Fibroblast of lung (primary cell): ENCODE measurements around the gene SELENON.

Experiments
- EZH2 ChIP-seq: IDR thresholded peaks from 2 replicates; pipeline ENCODE4 v1.5.1; 2012; ENCODE audit warnings: low read length, control low read depth, mild to moderate bottlenecking; ENCODE audit errors: missing control alignments
- TF ChIP-seq, protein P1 (sequence below), 2 donors: IDR thresholded peaks in 1 of 2; conservative IDR thresholded peaks in 1 of 2; 1 replicate in 1 of 2; 2 replicates in 1 of 2; pipeline ENCODE4 v1.5.1; 2011 to 2012; ENCODE audit warnings: low read length in 2 of 2, control low read depth in 1 of 2, inconsistent platforms in 1 of 2, low read depth in 1 of 2, mild to moderate bottlenecking in 1 of 2

DNA sequence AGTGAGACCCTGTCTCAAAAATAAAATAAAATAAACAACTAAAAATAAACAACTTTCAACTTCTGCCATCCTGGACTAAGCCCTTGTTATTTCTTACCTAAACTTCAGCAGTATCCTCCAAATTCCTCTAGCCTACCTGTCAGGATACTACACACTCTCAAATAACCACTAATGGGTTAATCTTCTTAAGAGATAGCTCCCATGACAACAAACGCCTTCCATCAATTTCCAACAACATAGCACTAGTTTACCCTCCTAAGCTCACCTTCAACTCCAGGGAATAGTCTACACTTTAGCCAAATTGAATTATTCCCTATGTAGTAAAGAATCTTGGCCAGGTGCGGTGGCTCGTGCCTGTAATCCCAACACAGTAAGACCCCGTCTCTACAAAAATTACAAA is 47.9 kb downstream of the SELENON start:
- TF ChIP-seq, protein P1, sequence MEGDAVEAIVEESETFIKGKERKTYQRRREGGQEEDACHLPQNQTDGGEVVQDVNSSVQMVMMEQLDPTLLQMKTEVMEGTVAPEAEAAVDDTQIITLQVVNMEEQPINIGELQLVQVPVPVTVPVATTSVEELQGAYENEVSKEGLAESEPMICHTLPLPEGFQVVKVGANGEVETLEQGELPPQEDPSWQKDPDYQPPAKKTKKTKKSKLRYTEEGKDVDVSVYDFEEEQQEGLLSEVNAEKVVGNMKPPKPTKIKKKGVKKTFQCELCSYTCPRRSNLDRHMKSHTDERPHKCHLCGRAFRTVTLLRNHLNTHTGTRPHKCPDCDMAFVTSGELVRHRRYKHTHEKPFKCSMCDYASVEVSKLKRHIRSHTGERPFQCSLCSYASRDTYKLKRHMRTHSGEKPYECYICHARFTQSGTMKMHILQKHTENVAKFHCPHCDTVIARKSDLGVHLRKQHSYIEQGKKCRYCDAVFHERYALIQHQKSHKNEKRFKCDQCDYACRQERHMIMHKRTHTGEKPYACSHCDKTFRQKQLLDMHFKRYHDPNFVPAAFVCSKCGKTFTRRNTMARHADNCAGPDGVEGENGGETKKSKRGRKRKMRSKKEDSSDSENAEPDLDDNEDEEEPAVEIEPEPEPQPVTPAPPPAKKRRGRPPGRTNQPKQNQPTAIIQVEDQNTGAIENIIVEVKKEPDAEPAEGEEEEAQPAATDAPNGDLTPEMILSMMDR (conservative IDR thresholded peaks at IDR 0.05 in 1 of 2, IDR thresholded peaks at IDR 0.05 in 1 of 2; ENCODE audit: low read depth in 1 of 2, low read length in 2 of 2), result no peak
- TF ChIP-seq EZH2, result no peak
